OCI-LY7 (cell line): ENCODE data around the gene CCBE1. TPM values are rescaled to one million over a fixed set of nuclear protein-coding genes. Genes with fewer than 3 reads are reported as not detected.
"Not testable (repeated sequence)": the region's sequence is repeated elsewhere in the genome, so short reads cannot be mapped to it uniquely, and the experiment has no call there.

Experiments
- BruUV-seq: library from RNA; stranded (reverse); fragments of 400-500 nt; replicated peaks from 2 replicates; lab custom pipeline; 2021; lab: Mats Ljungman, UMichigan
- CTCF ChIA-PET: fragments of 300-600 bp; sonication (Branson Sonifier 250); formaldehyde crosslinking; loops from one replicate; lab custom pipeline; 2022; ENCODE audit warnings: antibody characterized with exemption; ENCODE audit not compliant: unreplicated experiment; lab: Charles Lee
- POLR2A ChIA-PET: fragments of 300-600 bp; sonication (Branson Sonifier 250); formaldehyde crosslinking; loops from one replicate; lab custom pipeline; 2022; ENCODE audit warnings: antibody characterized with exemption; lab: Charles Lee
- DNase-seq: peaks from one replicate; pipeline ENCODE4 v3.0.0-alpha.2; 2015; ENCODE audit warnings: low spot score
- H2AFZ ChIP-seq: fragments of 200-600 bp; sonication (generic), shearing (Covaris generic); 2 replicates; pipeline ENCODE4 v1.6.1; 2014; ENCODE audit warnings: mild to moderate bottlenecking, antibody characterized with exemption, low read length, moderate library complexity
- H3K27ac ChIP-seq: fragments of 200-600 bp; sonication (generic); 2 replicates; pipeline ENCODE4 v1.5.1; 2014; ENCODE audit warnings: mixed run types, low read depth, mild to moderate bottlenecking, moderate library complexity, low read length, inconsistent platforms; ENCODE audit not compliant: poor library complexity, severe bottlenecking
- H3K36me3 ChIP-seq: fragments of 200-600 bp; sonication (generic); 2 replicates; pipeline ENCODE4 v1.6.1; 2014; ENCODE audit warnings: mild to moderate bottlenecking, antibody characterized with exemption, low read length, moderate library complexity, mixed read lengths; ENCODE audit not compliant: insufficient read depth
- H3K4me1 ChIP-seq: fragments of 200-600 bp; sonication (generic); 2 replicates; pipeline ENCODE4 v1.5.1; 2014; ENCODE audit warnings: mild to moderate bottlenecking, low read length; ENCODE audit not compliant: insufficient read depth, poor library complexity, severe bottlenecking
- H3K4me2 ChIP-seq: fragments of 200-600 bp; sonication (generic); 2 replicates; pipeline ENCODE4 v1.6.1; 2014; ENCODE audit warnings: mild to moderate bottlenecking, low read length
- H3K4me3 ChIP-seq: fragments of 200-600 bp; sonication (generic); 2 replicates; pipeline ENCODE4 v1.5.1; 2014; ENCODE audit warnings: mild to moderate bottlenecking, low read depth, low read length; ENCODE audit not compliant: poor library complexity, severe bottlenecking
- H3K79me2 ChIP-seq: fragments of 200-600 bp; sonication (generic); 2 replicates; pipeline ENCODE4 v1.6.1; 2016; ENCODE audit warnings: low read depth, mild to moderate bottlenecking, low read length, moderate library complexity, mixed read lengths; ENCODE audit not compliant: insufficient read depth
- H3K9me2 ChIP-seq: fragments of 200-600 bp; sonication (generic); 2 replicates; pipeline ENCODE4 v1.6.1; 2016; ENCODE audit warnings: mild to moderate bottlenecking, low read length, mixed read lengths; ENCODE audit not compliant: insufficient read depth
- H3K9me3 ChIP-seq: fragments of 200-600 bp; sonication (generic); 2 replicates; pipeline ENCODE4 v1.6.1; 2014; ENCODE audit warnings: mild to moderate bottlenecking, mixed run types, low read length, mixed read lengths
- H4K20me1 ChIP-seq: fragments of 200-600 bp; sonication (generic); 2 replicates; pipeline ENCODE4 v1.6.1; 2014; ENCODE audit warnings: mild to moderate bottlenecking, antibody characterized with exemption, low read length, moderate library complexity, mixed read lengths; ENCODE audit not compliant: insufficient read depth
- CTCF ChIP-seq: fragments of 200-600 bp; sonication (generic); conservative IDR thresholded peaks from 2 replicates; pipeline ENCODE4 v1.5.1; 2014; ENCODE audit warnings: mild to moderate bottlenecking, antibody characterized with exemption, low read length, moderate library complexity, mixed read lengths
- EZH2phosphoT487 ChIP-seq: fragments of 200-600 bp; sonication (generic); IDR thresholded peaks from 2 replicates; pipeline ENCODE4 v1.6.1; 2018; ENCODE audit warnings: low read depth, borderline replicate concordance, mild to moderate bottlenecking, mixed run types, antibody characterized with exemption, low read length, moderate library complexity, mixed read lengths
- intact Hi-C: fragments of 100-400 bp; cut with micrococcal nuclease; formaldehyde crosslinking; loops from one replicate; pipeline ENCODE4 v1.10.0; 2022; ENCODE audit not compliant: unreplicated experiment
- total RNA-seq, 2 experiments: library from RNA; depleted of rRNA in 1 of 2; stranded (reverse); fragments of >200 nt in 1 of 2; shearing (Covaris generic) in 1 of 2; gene quantifications; 2 replicates each; pipeline ENCODE4 v1.2.3, GENCODE V29; 2014 to 2022

The CCBE1 gene
- total RNA-seq, 2 experiments from 2014 or later = 0.16 to 0.70 TPM

- intact Hi-C loops = no loop called here
- BruUV-seq = no TSS peak
Observed at GRCh38 chr18:59667488-59667887, 29.7 kb downstream of the CCBE1 start.

GRCh38 chr18:59666007-59666402 is 31.2 kb downstream of the CCBE1 start:
- CTCF ChIA-PET, H3K9me2 ChIP-seq, H3K4me1 ChIP-seq, BruUV-seq, H3K4me2 ChIP-seq, POLR2A ChIA-PET, H3K27ac ChIP-seq, H3K4me3 ChIP-seq, H3K79me2 ChIP-seq, DNase-seq, H3K36me3 ChIP-seq, H3K9me3 ChIP-seq, H4K20me1 ChIP-seq, intact Hi-C loops, H2AFZ ChIP-seq: not testable (repeated sequence)

More at GRCh38 chr18:59667488-59667887, 29.7 kb downstream of the CCBE1 start:
- TF ChIP-seq CTCF (no peak), EZH2phosphoT487 (no peak)
- ChIA-PET CTCF (no interaction called here), POLR2A (no interaction called here)
- H3K9me2 ChIP-seq = no peaks in the 10 kb centered on the region
- no peak overlapping the region for H3K27ac ChIP-seq
- H3K4me1 ChIP-seq = no peaks in the 10 kb centered on the region
- H4K20me1 ChIP-seq = no peaks in the 10 kb centered on the region
- no peak overlapping the region for H3K4me3 ChIP-seq
- no peaks in the 10 kb centered on the region for H3K79me2 ChIP-seq
- H2AFZ ChIP-seq = no peak overlapping the region
- no peak for DNase-seq
- H3K36me3 ChIP-seq = no peaks in the 10 kb centered on the region
- no peak overlapping the region for H3K4me2 ChIP-seq
- H3K9me3 ChIP-seq = no peaks in the 10 kb centered on the region

- BruUV-seq = no TSS peak
- Histone ChIP-seq H3K4me1 (no peaks in the 10 kb centered on the region), H3K4me2 (no peak overlapping the region), H3K36me3 (no peaks in the 10 kb centered on the region), H4K20me1 (no peaks in the 10 kb centered on the region), H2AFZ (no peak overlapping the region), H3K9me2 (no peaks in the 10 kb centered on the region), H3K4me3 (no peak overlapping the region), H3K9me3 (no peaks in the 10 kb centered on the region), H3K27ac (no peak overlapping the region), H3K79me2 (no peaks in the 10 kb centered on the region)
- no peak for TF ChIP-seq EZH2phosphoT487
- intact Hi-C loops = no loop called here
- CTCF ChIA-PET = no interaction called here
- DNase-seq = no peak
- POLR2A ChIA-PET = no interaction called here
Observed at GRCh38 chr18:59665057-59666006, 31.9 kb downstream of the CCBE1 start.
